ENCODE results near the gene ZBTB9.

Gene ZBTB9

GRCh38 chr6:33454009-33454946, at the start of gene ZBTB9:
TSS of gene ZBTB9 (plus strand) at chr6:33454576. CDS start at chr6:33455101, 525 bp downstream.
- peak; percentile 97 for DNase-seq (ENCODE audit: low spot score)

- DNase-seq (ENCODE audit: low spot score): no peak
Measured at GRCh38 chr6:33404884-33405283, 49.5 kb upstream of the ZBTB9 start.

GRCh38 chr6:33405386-33405940, 48.9 kb upstream of the ZBTB9 start:
- no peak for DNase-seq (ENCODE audit: low spot score)

- DNase-seq (ENCODE audit: low spot score): no peak
Measured at GRCh38 chr6:33406126-33406525, 48.2 kb upstream of the ZBTB9 start.

- DNase-seq (ENCODE audit: low spot score): no peak
Measured at GRCh38 chr6:33407132-33407718, 47.2 kb upstream of the ZBTB9 start.

GRCh38 chr6:33410050-33410710, 44.2 kb upstream of the ZBTB9 start:
- DNase-seq (ENCODE audit: low spot score): peak; percentile 98

GRCh38 chr6:33410711-33411631, 43.4 kb upstream of the ZBTB9 start, which contains the start of gene PHF1:
TSS of gene PHF1 (plus strand) at chr6:33411014. CDS start at chr6:33412264, 1,250 bp downstream.
- no peak for DNase-seq (ENCODE audit: low spot score)

GRCh38 chr6:33411632-33412005, 42.8 kb upstream of the ZBTB9 start:
- no peak for DNase-seq (ENCODE audit: low spot score)

- no peak for DNase-seq (ENCODE audit: low spot score)
Measured at GRCh38 chr6:33412140-33413009, 42.0 kb upstream of the ZBTB9 start.

- DNase-seq (ENCODE audit: low spot score): no peak
Measured at GRCh38 chr6:33413241-33414120, 40.9 kb upstream of the ZBTB9 start.

GRCh38 chr6:33414592-33415271, 39.6 kb upstream of the ZBTB9 start:
- no peak for DNase-seq (ENCODE audit: low spot score)

GRCh38 chr6:33415831-33416230, 38.5 kb upstream of the ZBTB9 start:
- no peak for DNase-seq (ENCODE audit: low spot score)

- no peak for DNase-seq (ENCODE audit: low spot score)
Measured at GRCh38 chr6:33416386-33417127, 37.8 kb upstream of the ZBTB9 start.

- no peak for DNase-seq (ENCODE audit: low spot score)
Measured at GRCh38 chr6:33417128-33417902, 37.1 kb upstream of the ZBTB9 start.

- peak; percentile 99 for DNase-seq (ENCODE audit: low spot score)
Measured at GRCh38 chr6:33417903-33418689, 36.3 kb upstream of the ZBTB9 start, which contains the start of gene CUTA. TSS of gene CUTA (minus strand) at chr6:33418107. CDS start at chr6:33418000, 107 bp downstream.

GRCh38 chr6:33418690-33419291, 35.6 kb upstream of the ZBTB9 start:
- peak; percentile 75 for DNase-seq (ENCODE audit: low spot score)
